K562 (cell line): Measurements from ENCODE around the gene C17orf75. TPM values are rescaled to one million over a fixed set of nuclear protein-coding genes. Genes with fewer than 3 reads are reported as not detected.

ENCODE experiments used
- ATAC-seq: fragments of 200-7000 bp; cut with Tn5 transposase; 3 replicates; pipeline ENCODE4 v1.9.1; 2020; ENCODE audit warnings: moderate library complexity
- BruUV-seq: library from RNA; stranded (reverse); fragments of 400-500 nt; replicated peaks from 2 replicates; lab custom pipeline; 2021; lab: Mats Ljungman, UMichigan
- CTCF ChIA-PET: fragments of 300-600 bp; formaldehyde crosslinking; extraction: SDS; loops from one replicate; lab custom pipeline; 2021; ENCODE audit warnings: low intra/inter-chr PET ratio; lab: Yijun Ruan, JAX
- POLR2A ChIA-PET: fragments of 300-600, 350-650 bp; sonication (Branson Sonifier 250); formaldehyde crosslinking; extraction: SDS; loops from one replicate; lab custom pipeline; 2021; ENCODE audit warnings: antibody characterized with exemption, inconsistent platforms; lab: Yijun Ruan, JAX
- DNase-seq, 4 experiments: peaks; one replicate each; pipeline versions ENCODE4 v3.0.0 to v3.0.0-alpha.2; 2011 to 2018; ENCODE audit warnings: low spot score in 3 of 4, mixed read lengths in 3 of 4; ENCODE audit errors: extremely low read depth in 1 of 4
- FAIRE-seq: peaks from 2 replicates; lab custom pipeline; 2011; peaks lifted over from hg19 to GRCh38; lab: Jason Lieb, UNC
- H2AFZ ChIP-seq: 2 replicates; pipeline ENCODE4 v1.6.0; 2011; ENCODE audit warnings: low read depth, low read length, control low read depth, inconsistent platforms
- H3K27ac ChIP-seq: fragments of 200-600 bp; 3 replicates; pipeline ENCODE4 v1.8.0; 2011; ENCODE audit warnings: low read depth, mild to moderate bottlenecking, control low read depth, inconsistent platforms, low read length, moderate library complexity, mixed read lengths; ENCODE audit errors: extremely low read depth
- H3K27me3 ChIP-seq, 2 experiments: fragments of 300-600 bp in 1 of 2; 2 replicates in 1 of 2; 3 replicates in 1 of 2; pipeline versions ENCODE4 v1.6.0 to v1.8.0; 2011; ENCODE audit warnings: inconsistent platforms in 2 of 2, low read length in 2 of 2, mild to moderate bottlenecking in 1 of 2, mixed read lengths in 1 of 2, moderate library complexity in 1 of 2; ENCODE audit not compliant: control insufficient read depth in 2 of 2, insufficient read depth in 2 of 2
- H3K36me3 ChIP-seq: fragments of 300-600 bp; 3 replicates; pipeline ENCODE4 v1.8.0; 2011; ENCODE audit warnings: mild to moderate bottlenecking, low read length, inconsistent platforms; ENCODE audit not compliant: control insufficient read depth, insufficient read depth
- H3K4me1 ChIP-seq, 2 experiments: fragments of 200-600 bp in 1 of 2; replicated peaks in 1 of 2; 2 replicates in 1 of 2; 3 replicates in 1 of 2; pipeline versions ENCODE4 v1.5.1 to v1.8.0; 2011; ENCODE audit warnings: inconsistent platforms in 2 of 2, low read length in 2 of 2, mild to moderate bottlenecking in 1 of 2, mixed read lengths in 1 of 2, moderate library complexity in 1 of 2; ENCODE audit not compliant: control insufficient read depth in 2 of 2, insufficient read depth in 2 of 2
- H3K4me2 ChIP-seq: 2 replicates; pipeline ENCODE4 v1.6.1; 2011; ENCODE audit warnings: low read length, control low read depth, inconsistent platforms, mixed read lengths; ENCODE audit not compliant: insufficient read depth
- H3K4me3 ChIP-seq: fragments of 200-600 bp; sonication (generic), shearing (Covaris generic); 2 replicates; pipeline ENCODE4 v1.5.1; 2016; ENCODE audit warnings: control low read depth, inconsistent platforms
- H3K79me2 ChIP-seq: fragments of 200-600 bp; 3 replicates; pipeline ENCODE4 v1.8.0; 2011; ENCODE audit warnings: low read length, inconsistent platforms; ENCODE audit not compliant: control insufficient read depth, insufficient read depth
- H3K9ac ChIP-seq, 2 experiments: 2 replicates each; pipeline versions ENCODE4 v1.6.0 to v1.6.1; 2011; ENCODE audit warnings: low read depth in 2 of 2, low read length in 2 of 2, control low read depth in 1 of 2, inconsistent platforms in 1 of 2, mild to moderate bottlenecking in 1 of 2, mixed read lengths in 1 of 2; ENCODE audit not compliant: insufficient read depth in 1 of 2
- H3K9me1 ChIP-seq: one replicate; pipeline ENCODE4 v1.6.0; 2011; ENCODE audit warnings: inconsistent platforms, mild to moderate bottlenecking, low read length, moderate library complexity; ENCODE audit not compliant: control insufficient read depth, insufficient read depth
- H3K9me3 ChIP-seq: replicated peaks from 2 replicates; pipeline ENCODE4 v1.5.1; 2011; ENCODE audit warnings: low read depth, low read length, inconsistent platforms; ENCODE audit not compliant: control insufficient read depth, insufficient read depth
- H4K20me1 ChIP-seq: replicated peaks from 2 replicates; pipeline ENCODE4 v1.6.1; 2011; ENCODE audit warnings: low read length, inconsistent platforms, mixed read lengths; ENCODE audit not compliant: control insufficient read depth, insufficient read depth
- CEBPB ChIP-seq: fragments of 450-650 bp; IDR thresholded peaks from 2 replicates; pipeline ENCODE4 v1.6.1; 2016; ENCODE audit warnings: missing genetic modification characterization, missing compliant biosample characterization
- CEBPG ChIP-seq, 3 experiments: fragments of 200-800 bp in 1 of 3; sonication (Bioruptor generic) in 1 of 3; sonication (generic) in 1 of 3; formaldehyde crosslinking in 1 of 3; IDR thresholded peaks in 2 of 3; conservative IDR thresholded peaks in 1 of 3; 2 replicates each; pipeline versions ENCODE4 v1.6.1 to v1.8.0; 2016 to 2022; ENCODE audit warnings: missing compliant biosample characterization in 2 of 3, missing genetic modification characterization in 2 of 3, mild to moderate bottlenecking in 1 of 3, missing genetic modification reagents in 1 of 3
- ELK1 ChIP-seq: sonication (generic); formaldehyde crosslinking; IDR thresholded peaks from 2 replicates; pipeline ENCODE4 v1.8.1; 2022; ENCODE audit warnings: missing genetic modification reagents
- HMG20A ChIP-seq: fragments of 450-650 bp; formaldehyde crosslinking; conservative IDR thresholded peaks from 2 replicates; pipeline ENCODE4 v1.4.0; 2020; ENCODE audit warnings: mild to moderate bottlenecking, mixed read lengths
- NFIC ChIP-seq: fragments of 450-650 bp; IDR thresholded peaks from 2 replicates; pipeline ENCODE4 v1.6.1; 2017; ENCODE audit warnings: mild to moderate bottlenecking, inconsistent platforms
- NFIX ChIP-seq: fragments of 250-450 bp; sonication (Bioruptor Pico); IDR thresholded peaks from 2 replicates; pipeline ENCODE4 v1.4.0; 2020; ENCODE audit warnings: low read depth, mild to moderate bottlenecking, moderate library complexity
- POLR3G ChIP-seq: IDR thresholded peaks from 2 replicates; pipeline ENCODE4 v1.6.1; 2011; ENCODE audit not compliant: insufficient read length, insufficient replicate concordance; ENCODE audit errors: extremely low read depth
- SMARCA4 ChIP-seq: fragments of 450-650 bp; IDR thresholded peaks from 2 replicates; pipeline ENCODE4 v1.6.1; 2016
- ZNF445 ChIP-seq: fragments of 250-450 bp; sonication (Bioruptor Pico); IDR thresholded peaks from 2 replicates; pipeline ENCODE4 v1.4.0; 2020; ENCODE audit warnings: low read depth, mild to moderate bottlenecking, moderate library complexity
- WGBS: fragments of 100-300 bp; shearing (Covaris generic); methylation state at CpG from one replicate; pipeline ENCODE4 v1.1.6; 2016; ENCODE audit warnings: low coverage, mixed read lengths; ENCODE audit not compliant: insufficient coverage; ENCODE audit errors: missing lambda C conversion rate; 5-methylcytosine and 5-hydroxymethylcytosine counted together
- in situ Hi-C: fragments of 300-500 bp; cut with MboI; formaldehyde crosslinking; loops from 4 replicates; pipeline ENCODE4 v1.15.0; 2018; ENCODE audit warnings: inconsistent platforms, mixed read lengths
- intact Hi-C: fragments of 100-400 bp; cut with micrococcal nuclease; formaldehyde crosslinking; loops from 2 replicates; pipeline ENCODE4 v1.14.2; 2022
- polyA plus RNA-seq, 8 experiments: library from polyadenylated mRNA; depleted of rRNA in 4 of 8; stranded (reverse) in 5 of 8; unstranded in 3 of 8; fragments of >200 nt; fragmentation: Nextera tagmentation in 2 of 8; fragmentation: Illumina TruSeq in 1 of 8; extraction: Ambion mirVana in 2 of 8; extraction: Trizol in 1 of 8; gene quantifications; 2 replicates each; pipeline versions ENCODE4 v1.2.1 to v1.2.3, GENCODE V29; 2011 to 2014; ENCODE audit warnings: inconsistent platforms in 1 of 8, missing spikeins in 1 of 8
- total RNA-seq, 7 experiments: library from RNA; depleted of rRNA in 6 of 7; stranded (reverse); fragments of >200 nt in 6 of 7; fragmentation: Illumina TruSeq in 2 of 7; extraction: Trizol in 2 of 7; gene quantifications; 2 replicates each; pipeline versions ENCODE4 v1.2.1 to v1.2.3, GENCODE V29; 2011 to 2021; ENCODE audit warnings: low replicate concordance in 1 of 7

The C17orf75 gene
- total and polyA plus RNA-seq, 9 of the 15 experiments (the other 6 are each of a cell fraction or from before 2014, with no cell fraction given) = 15.5 to 55.7 (median 18.5) TPM

- H3K4me2 ChIP-seq = no peak overlapping the region
- ATAC-seq (no peak), DNase-seq (no peak), FAIRE-seq (no peak)
- H2AFZ ChIP-seq = no peak overlapping the region
- H3K27me3 ChIP-seq = no peaks in the 10 kb centered on the region
- peaks cover 9% of the 10 kb centered on the region; the same call in 2 of the 3 replicates for H3K36me3 ChIP-seq
- H3K9me1 ChIP-seq = no peaks in the 10 kb centered on the region
- no peak overlapping the region for H3K9ac ChIP-seq
- H4K20me1 ChIP-seq = no peaks in the 10 kb centered on the region
- intact Hi-C loops = no loop called here
- peaks cover 0 to 4% of the 10 kb centered on the region in 2 experiments; a peak in 1 of 5 replicates for H3K4me1 ChIP-seq
- TF ChIP-seq NFIX (CRISPR knock-in tag) (peak; percentile 98), ZNF445 (CRISPR knock-in tag) (no peak), NFIC (peak; percentile 99)
- 71% methylated on average over 2 of the region's 2 CpGs for WGBS
- CTCF ChIA-PET = no interaction called here
- H3K27ac ChIP-seq = no peak overlapping the region
- BruUV-seq = no TSS peak
- in situ Hi-C loops = no loop called here
- no peaks in the 10 kb centered on the region for H3K79me2 ChIP-seq
- POLR2A ChIA-PET = interaction anchor here (0.6 to 1.3 kb wide), 4 partner anchors 13 to 71 kb away, joined by 3 to 5 read pairs (median 4); no protein-coding TSS in a partner anchor
- H3K9me3 ChIP-seq = no peaks in the 10 kb centered on the region
- H3K4me3 ChIP-seq = no peak overlapping the region
Observed at GRCh38 chr17:32333187-32333586, 8.8 kb downstream of the C17orf75 start.

- ATAC-seq = no peak
- WGBS = 64% methylated on average over 3 of the region's 3 CpGs
Observed at GRCh38 chr17:32331243-32332040, 10.5 kb downstream of the C17orf75 start.

More at GRCh38 chr17:32331243-32332040, 10.5 kb downstream of the C17orf75 start:
- Histone ChIP-seq H3K4me1 (peaks cover 0 to 4% of the 10 kb centered on the region in 2 experiments; a peak in 1 of 5 replicates), H4K20me1 (no peaks in the 10 kb centered on the region), H3K27me3 (no peaks in the 10 kb centered on the region), H3K27ac (no peak overlapping the region), H3K36me3 (peaks cover 9% of the 10 kb centered on the region; the same call in 2 of the 3 replicates), H2AFZ (no peak overlapping the region), H3K9me1 (no peaks in the 10 kb centered on the region), H3K4me3 (no peak overlapping the region), H3K9me3 (no peaks in the 10 kb centered on the region), H3K4me2 (no peak overlapping the region), H3K79me2 (no peaks in the 10 kb centered on the region), H3K9ac (no peak overlapping the region)
- ChIA-PET POLR2A (interaction anchor here (0.7 to 1.6 kb wide), 3 partner anchors 8 to 17 kb away, joined by 3 to 6 read pairs (median 3); no protein-coding TSS in a partner anchor), CTCF (interaction anchor here (0.5 kb wide), 1 partner anchor 275 kb away, joined by 4 read pairs; no protein-coding TSS in a partner anchor)
- no peak for TF ChIP-seq CEBPG (CRISPR knock-in tag; IDR thresholded peaks at IDR 0.05)
- 0 out of 4 replicates have a peak, but pooled peaks of 1 of the 2 experiments have one; percentile 13 for TF ChIP-seq CEBPG (tag; conservative IDR thresholded peaks at IDR 0.05 in 1 of 2, IDR thresholded peaks at IDR 0.05 in 1 of 2)
- peak; percentile 10; the same call in 1 of the 2 replicates for TF ChIP-seq CEBPB (tag)
- no peak for TF ChIP-seq SMARCA4
- TF ChIP-seq HMG20A (CRISPR knock-in tag) = no peak
- TF ChIP-seq POLR3G = no peak
- no peak for TF ChIP-seq ELK1 (CRISPR knock-in tag)
- in situ Hi-C loops = no loop called here
- intact Hi-C loops = no loop called here
- no peak for DNase-seq
- no TSS peak for BruUV-seq
- no peak for FAIRE-seq
